IPS DF 19.7 (cell line): ENCODE results near the gene NAT16.
"Not testable (repeated sequence)": the region's sequence is repeated elsewhere in the genome, so short reads cannot be mapped to it uniquely, and the experiment has no call there.

ENCODE experiments used
- DNase-seq: peaks from one replicate; pipeline ENCODE4 v3.0.0-alpha.2; 2013; ENCODE audit warnings: low read depth, low spot score

The NAT16 gene

GRCh38 chr7:101201695-101202602 is 21.9 kb upstream of the NAT16 start:
- DNase-seq: no peak

- no peak for DNase-seq
Measured at GRCh38 chr7:101200862-101201599, 20.9 kb upstream of the NAT16 start, which contains the start of gene MOGAT3. TSS of gene MOGAT3 (minus strand) at chr7:101201036. CDS start at chr7:101200854, 182 bp downstream.

- DNase-seq: no peak
Measured at GRCh38 chr7:101200504-101200861, 20.4 kb upstream of the NAT16 start.

GRCh38 chr7:101199522-101199921 is 19.4 kb upstream of the NAT16 start:
- DNase-seq: not testable (repeated sequence)

- DNase-seq: no peak
Measured at GRCh38 chr7:101198476-101198875, 18.4 kb upstream of the NAT16 start.

- DNase-seq: no peak
Measured at GRCh38 chr7:101197991-101198390, 17.9 kb upstream of the NAT16 start.

GRCh38 chr7:101195884-101196283 is 15.8 kb upstream of the NAT16 start:
- DNase-seq: no peak

- no peak for DNase-seq
Measured at GRCh38 chr7:101189109-101189508, 9.0 kb upstream of the NAT16 start.

GRCh38 chr7:101186844-101187428 is 6.8 kb upstream of the NAT16 start:
- DNase-seq: no peak

GRCh38 chr7:101186194-101186593 is 6.1 kb upstream of the NAT16 start:
- DNase-seq: no peak

GRCh38 chr7:101185258-101185839 is 5.3 kb upstream of the NAT16 start:
- DNase-seq: no peak

- no peak for DNase-seq
Measured at GRCh38 chr7:101179713-101180112, 380 bp downstream of the NAT16 start.

GRCh38 chr7:101179117-101179516 is 976 bp downstream of the NAT16 start:
- DNase-seq: no peak

GRCh38 chr7:101177644-101178043 is 2.4 kb downstream of the NAT16 start:
- no peak for DNase-seq

GRCh38 chr7:101175664-101176063 is 4.4 kb downstream of the NAT16 start:
- DNase-seq: no peak

- no peak for DNase-seq
Measured at GRCh38 chr7:101174322-101174854, 5.7 kb downstream of the NAT16 start.

GRCh38 chr7:101173752-101174244 is 6.3 kb downstream of the NAT16 start:
- no peak for DNase-seq

- no peak for DNase-seq
Measured at GRCh38 chr7:101172854-101173751, 7.0 kb downstream of the NAT16 start.

- DNase-seq: no peak
Measured at GRCh38 chr7:101172005-101172853, 7.9 kb downstream of the NAT16 start.

- DNase-seq: no peak
Measured at GRCh38 chr7:101171442-101171837, 8.7 kb downstream of the NAT16 start.
